ENCODE results near the gene LRSAM1.

LRSAM1 gene

DNA sequence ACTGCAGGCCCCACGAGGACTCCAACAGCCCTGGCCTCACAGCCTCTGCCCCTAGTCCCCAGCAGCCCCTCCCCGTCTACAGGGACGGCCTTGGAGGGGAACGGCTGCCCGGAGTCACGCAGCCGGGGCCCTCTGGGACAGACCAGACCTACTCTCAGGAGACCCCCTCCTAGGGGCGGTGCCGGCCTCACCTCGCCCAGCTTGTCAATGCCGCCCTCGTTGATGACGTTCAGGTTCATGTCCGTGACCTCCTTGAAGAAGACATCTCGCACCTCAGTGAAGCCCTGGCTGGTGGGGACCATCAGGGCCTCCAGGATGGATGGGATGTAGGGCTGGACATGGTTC lies 58.6 kb downstream of the LRSAM1 start:
- no peak for DNase-seq

DNA sequence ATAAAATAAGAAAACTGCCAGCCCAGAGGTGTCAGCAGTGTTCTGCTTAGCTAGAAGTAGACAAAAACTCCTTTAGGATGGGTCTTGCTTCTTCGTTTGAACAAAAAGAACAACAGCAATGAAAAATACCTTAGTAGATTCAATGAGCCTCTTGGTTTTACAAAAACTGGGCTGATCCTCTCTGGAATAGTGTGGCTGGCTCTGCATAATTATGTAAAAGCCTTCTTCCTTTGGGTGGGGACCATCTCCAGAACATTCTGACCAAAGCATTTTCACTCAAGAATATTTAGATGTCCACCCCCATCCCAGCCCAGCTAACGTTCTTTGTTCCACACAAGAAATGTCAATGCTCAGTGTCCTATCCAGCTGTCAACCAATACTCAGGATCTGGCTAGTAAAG lies 63.2 kb downstream of the LRSAM1 start:
- DNase-seq: no peak

DNA sequence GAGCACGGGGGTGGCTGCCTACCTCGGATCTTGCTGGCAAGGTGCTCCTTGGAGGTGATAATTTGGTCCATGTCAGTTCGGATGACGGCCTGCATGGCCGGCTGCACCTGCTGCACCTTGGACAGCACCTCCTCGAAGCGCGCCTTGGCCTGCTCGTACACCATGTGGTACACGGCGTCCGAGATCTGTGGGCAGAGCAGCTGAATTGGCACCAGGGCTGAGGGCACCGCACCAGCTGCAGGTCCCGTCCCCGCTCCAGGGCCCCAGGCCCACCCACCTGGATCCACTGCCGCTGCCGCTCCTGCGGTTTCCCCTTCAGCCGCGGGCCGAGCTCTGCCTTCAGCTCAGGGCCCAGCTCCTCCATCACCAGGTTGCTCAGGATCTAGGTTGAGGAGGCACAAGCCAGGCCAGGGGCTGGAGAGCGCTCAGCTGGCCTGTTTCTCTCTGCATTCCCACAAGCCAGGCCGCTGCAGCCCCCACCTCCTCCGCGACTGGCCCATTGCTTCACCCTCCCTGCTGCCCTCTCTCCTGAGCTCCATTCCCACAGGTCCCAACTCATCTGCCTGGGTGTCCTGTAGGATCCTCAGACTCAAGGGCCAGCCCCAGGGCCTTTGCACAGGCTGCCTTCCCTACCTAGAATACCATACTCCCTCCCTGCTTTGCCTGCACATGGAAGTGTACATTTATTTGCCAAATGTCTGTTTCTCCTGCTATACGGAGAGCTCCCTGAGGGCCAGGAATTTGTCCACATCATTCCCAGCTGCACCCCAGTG lies 65.7 kb downstream of the LRSAM1 start:
- no peak for DNase-seq

DNA sequence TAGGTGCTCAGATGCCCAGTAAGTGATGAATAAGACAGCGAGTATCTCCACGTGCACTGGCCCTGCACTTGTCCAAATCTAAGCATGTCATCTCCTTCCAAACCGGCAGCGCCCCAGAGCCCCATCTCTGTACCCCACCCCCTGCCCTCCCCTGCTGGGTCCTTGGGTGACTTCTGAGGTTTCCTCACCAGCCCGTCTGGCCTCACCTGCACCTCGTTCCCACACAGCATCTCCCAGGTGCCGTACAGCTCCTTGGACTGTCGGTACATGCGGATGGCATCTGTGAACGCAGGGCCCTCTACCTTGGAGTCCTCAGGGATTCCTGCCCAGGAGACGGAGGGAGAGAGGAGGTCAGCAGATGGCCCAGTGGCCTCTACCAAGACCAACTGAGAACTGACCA lies 66.3 kb downstream of the LRSAM1 start:
- no peak for DNase-seq

DNA sequence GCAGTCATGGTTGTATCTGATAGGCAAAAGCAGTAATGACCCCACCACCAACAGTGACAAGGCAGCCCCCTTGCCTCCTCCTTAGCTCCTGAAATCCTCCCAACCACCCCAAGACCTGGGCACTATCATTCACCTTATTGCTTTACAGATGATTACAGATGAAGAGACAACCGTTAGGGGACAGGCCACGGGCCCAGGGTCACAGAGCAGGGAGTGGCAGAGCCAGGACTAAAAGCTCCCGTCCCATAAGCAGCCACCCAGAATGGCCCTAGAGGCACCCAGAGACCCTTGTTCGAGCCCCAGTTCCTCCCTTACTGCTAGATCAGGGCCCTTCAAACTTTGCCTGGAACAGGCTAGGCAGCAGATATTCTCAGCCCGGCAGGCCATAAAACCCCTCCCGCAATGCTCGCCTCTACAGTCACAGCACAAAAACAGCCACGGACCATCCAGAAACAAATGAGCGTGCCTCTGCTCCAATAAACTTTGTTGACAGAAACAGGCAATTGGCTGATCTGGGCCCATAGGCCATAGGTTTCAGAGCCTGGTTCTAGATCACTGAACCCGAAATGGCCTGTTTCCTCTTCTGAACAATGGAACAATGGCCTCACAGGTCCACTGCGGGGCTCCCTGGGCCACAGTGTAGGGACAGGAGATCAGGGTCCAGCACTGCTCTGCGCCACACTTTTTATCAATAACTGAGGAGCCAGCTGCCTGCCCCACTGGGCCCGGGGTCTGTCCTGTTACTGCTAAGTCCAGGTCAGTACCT lies 67.0 kb downstream of the LRSAM1 start:
- no peak for DNase-seq

DNA sequence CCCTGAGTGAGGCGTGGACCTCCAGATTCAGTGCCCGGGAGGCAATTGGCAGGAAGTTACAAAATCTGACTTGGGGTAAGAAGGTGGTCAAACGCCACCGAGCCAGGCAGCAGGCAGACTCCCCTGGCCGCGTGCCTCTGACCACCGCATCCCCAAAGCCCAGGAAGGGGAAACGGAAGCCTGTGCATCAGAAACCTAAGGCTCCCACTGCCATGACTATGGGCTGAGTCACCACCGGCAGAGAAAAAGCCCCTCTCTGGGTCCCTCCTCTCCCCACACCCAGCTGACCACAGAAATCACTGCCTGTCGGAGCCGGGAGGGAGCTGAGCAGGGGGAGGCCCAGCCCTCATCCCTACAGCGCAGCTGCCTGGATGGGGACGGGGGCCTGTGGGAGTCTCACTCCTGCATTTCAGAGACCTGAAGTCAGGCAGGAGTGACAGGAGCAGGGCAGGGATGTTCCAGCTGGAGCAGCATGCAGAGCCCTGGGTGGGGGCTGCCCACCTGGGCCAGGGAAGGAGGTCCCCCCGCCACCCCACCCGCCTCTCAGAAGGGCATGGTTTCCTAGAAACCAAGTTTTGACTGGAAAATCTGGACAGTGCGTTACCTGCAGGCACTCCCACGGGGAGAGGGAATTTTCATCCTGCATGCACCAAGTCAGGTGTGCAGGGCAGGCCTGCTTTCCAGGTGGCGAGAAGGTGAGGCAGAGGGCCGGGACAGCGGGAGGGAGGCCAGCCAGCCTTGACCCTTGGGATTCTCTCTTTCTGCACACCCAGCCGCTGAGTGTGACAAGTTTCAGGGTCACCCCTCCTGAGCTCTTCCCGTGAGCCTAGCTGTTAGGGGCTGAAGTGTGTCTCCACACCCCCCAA lies 68.2 kb downstream of the LRSAM1 start:
- DNase-seq: peak in 1 of 56 donors; percentile 16

DNA sequence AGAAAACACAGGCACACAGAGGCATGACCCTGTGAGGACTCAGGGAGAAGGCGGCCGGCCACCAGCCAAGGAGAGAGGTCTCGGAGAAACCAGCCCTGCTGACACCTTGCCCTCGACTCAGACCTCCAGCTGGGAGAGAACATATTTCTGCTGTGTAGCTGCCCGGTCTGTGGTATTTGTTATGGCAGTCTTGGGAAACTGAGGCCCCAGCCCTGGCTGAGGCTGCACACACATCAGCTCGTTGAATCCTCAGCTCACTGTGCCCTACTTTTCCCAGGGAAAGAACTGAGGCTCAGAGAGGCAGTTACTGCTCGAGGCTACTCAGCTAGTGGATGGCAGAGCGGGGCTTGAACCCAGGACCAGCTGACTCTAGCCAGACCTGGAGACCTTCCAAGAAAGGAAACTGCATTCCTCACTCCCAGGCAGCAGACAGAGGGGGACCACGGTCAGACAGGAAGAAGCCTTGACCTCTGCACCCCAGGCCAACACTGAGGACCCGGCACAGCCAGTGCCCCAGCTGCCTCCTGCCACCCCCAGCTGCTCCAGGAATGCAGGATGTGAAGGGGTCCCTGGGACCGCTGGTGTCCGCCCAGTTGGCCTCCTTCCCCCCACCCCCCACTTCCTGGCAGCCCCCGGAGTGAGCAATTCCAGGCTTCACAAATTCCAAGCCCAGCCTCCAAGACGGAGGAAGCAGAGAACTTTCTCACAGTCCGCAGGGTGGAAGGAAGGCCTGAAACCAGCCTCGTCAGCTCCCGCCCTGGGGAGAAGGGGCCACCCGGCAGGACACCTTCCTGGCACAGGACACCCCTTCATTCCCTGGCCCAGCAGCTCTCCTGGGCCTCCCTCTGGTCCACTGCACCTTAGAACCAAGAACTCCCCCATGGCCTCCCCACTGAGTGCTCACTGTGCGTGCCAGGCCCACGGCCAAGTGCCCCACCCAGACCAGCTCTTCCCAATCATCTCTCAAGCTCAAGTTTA lies 69.9 kb downstream of the LRSAM1 start:
- no peak for DNase-seq

DNA sequence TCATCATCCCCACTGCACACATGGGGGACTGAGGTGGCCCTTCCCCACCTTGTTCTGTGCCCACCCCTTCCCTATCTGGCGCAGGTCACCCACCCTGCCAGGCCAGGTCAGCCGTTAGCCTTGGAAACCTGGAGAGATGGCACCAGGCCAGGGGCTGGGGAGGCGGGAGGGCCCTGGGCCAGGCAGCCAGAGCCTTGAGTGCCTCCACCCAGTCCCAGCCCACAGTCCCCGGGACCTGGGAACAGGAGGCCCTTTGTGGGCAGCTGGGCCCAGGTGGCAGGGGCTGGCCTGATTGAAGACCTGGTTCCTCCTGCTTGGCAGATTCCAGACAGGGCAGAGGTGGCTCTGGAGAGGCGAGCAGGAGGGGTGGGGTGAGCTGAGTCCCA lies 70.6 kb downstream of the LRSAM1 start:
- no peak for DNase-seq

DNA sequence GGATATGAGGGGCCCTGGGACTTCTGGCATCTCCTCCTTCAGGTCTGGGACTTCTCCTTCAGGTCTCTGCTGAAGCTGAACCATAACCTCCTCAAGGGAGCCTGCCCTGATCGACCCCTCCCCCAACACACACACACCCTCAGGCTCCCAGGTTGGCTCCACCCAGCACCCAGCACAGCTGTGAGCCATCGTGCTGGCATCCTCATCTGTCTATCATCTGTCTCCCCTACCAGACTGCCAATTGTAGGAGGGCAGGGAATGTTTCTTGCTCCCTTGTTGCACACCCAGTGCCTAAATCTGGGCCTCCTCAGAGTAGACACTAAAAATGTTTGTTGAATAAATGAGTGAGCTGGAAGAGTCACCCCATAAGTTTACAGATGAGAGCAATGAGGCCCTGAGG lies 71.4 kb downstream of the LRSAM1 start:
- DNase-seq: no peak

DNA sequence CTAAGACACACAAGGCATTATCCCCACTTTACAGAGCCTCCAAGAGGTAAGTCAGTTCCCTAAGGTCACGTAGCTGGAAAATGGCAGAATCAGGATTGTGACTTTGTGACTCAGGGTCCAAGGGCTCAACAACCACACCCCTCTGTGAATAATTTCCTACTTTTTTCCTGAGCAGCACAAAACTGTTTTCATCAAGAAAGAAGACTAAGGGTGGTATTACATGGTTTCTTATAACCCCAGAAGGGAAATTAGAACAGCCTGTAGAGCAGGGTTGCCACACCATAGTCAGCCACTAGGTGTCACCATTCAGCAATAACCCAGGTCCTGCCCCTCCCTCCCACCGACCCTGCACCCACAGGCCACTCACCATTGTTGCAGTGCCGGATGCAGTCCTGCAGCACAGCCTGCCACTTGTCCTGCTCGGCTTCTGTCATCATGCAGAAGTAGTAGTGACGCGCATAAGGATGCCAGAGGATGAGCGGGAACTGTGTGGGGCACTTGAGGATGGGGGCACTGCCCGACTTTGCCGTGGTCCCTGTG lies 72.1 kb downstream of the LRSAM1 start:
- DNase-seq: no peak

DNA sequence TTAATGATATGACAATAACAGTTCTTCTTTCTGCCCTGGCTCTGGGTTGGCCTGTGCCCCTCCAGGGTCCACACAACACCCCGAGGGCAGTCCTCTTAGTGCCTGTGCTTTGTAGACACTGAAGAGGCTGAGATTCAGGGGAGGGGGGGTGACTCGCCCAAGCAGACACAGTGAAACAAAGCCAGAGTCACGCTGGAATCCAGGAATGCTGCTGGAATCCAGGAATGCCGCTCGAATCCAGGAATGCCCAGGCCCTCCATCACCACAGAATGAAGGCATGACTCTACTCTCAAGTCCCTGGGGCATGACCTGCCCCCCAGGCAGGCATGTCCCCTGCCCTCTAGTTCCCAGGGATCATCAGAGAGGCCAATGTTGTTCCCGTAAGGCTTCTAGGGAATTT lies 73.1 kb downstream of the LRSAM1 start:
- DNase-seq: no peak

DNA sequence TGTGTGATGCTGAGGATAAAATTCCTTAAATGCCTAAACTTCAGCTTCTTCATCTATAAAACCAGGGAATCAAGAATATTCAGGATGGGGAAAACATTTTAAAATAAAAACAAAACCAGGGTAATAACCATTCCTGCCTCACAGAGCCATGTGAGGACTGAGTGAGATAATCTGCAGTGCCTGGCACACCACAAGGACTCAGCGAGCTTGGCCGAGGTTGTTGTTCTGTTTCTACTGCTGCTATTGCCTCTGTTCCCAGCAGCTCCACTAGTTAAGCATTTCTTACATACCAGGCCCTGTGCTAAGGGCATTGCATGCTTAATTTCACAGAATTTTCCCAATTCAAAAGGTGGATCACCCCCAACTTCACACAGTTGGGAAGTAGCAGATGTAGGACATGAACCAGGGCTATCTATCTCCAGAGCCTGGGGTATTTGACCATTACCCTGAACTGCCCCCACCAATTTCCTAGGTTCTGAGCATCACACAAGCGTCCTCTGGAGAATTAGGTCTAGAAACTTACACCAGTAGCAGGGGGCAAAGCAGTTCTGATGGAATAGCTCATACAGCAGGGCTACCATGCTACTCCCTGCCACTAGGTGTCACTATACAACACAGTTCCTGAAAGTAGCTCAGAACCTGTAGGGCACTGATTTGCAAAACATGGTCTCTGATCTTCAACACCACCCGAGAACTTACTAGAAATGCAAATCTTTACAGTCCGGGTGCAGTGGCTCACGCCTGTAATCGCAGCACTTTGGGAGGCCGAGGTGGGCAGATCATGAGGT lies 74.3 kb downstream of the LRSAM1 start:
- DNase-seq: no peak

DNA sequence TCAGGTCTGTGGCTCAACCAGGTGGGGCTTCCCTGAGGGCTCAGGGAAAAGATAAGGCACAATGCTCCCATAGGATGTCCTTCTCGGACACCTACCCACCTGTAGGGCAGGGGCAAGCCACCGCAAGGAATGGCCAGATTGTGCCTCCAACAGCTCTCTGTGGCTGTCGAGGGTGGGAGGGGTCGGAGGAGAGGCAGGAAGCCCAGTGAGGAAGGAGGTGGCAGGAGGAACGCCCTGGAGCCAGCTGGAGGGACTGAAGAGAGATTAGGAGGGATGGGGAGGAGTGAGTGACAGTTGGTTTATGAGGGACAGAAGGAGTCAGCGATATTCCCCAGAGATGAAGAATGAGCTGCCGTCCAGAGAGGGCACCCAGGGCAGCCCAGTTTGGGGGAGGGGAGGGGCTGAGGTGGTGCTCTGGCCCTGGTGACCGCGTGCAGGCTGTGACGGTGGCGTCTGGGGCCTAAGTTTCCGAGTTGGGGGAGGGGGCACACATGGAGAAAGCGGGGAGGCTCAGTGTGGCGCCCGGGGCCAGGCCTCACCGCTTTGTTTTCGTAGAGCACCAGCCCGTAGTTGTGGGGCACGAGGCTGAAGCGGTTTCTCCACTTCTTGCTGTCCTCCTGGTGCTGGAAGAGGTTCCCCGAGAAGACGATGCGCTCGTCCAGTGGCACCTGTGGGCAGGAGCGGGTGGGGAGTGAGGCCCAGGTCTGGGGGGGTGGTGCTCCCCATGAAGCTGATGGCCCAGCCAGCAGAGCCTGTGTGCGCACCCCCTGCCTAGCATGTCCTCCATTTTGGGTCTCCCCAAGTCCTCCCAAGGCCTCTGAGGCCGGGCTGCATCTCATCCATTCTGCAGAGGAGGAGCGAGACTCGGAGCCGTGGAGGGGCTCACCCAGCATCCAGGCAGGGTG lies 75.6 kb downstream of the LRSAM1 start:
- DNase-seq: no peak

DNA sequence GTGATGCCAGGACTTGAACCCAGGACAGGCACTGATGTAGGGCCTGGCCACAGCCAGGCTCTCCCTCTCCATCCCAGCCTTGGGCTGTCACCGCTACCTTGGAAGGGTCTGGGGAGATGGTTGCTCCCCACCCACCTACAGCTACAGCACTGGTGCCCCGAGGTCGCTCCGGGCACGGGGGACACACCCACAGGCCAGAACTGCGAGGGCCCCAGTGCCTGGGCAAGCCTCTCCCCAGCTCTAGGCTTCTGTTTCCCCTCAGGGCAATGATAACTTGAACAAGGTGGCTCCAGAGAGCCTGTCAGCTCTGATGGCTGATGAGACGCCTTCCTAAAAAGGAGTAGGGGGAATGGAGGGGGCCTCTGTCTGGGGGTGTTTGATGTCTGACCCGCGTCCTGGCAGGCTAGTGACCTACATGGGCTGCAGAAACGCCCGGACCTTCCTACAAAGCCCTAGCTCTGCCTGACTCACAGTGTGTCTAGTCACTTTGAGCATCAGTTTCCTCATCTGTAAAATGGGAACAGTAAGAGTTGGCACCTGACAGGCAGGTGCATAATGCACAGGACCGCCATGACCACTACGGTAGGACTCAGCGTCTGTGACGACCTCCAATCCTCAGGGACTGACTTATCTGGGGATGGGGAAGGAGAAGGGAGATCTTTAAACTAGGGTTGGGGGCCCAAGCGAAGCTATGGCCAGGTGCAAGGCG lies 76.4 kb downstream of the LRSAM1 start:
- DNase-seq: no peak

DNA sequence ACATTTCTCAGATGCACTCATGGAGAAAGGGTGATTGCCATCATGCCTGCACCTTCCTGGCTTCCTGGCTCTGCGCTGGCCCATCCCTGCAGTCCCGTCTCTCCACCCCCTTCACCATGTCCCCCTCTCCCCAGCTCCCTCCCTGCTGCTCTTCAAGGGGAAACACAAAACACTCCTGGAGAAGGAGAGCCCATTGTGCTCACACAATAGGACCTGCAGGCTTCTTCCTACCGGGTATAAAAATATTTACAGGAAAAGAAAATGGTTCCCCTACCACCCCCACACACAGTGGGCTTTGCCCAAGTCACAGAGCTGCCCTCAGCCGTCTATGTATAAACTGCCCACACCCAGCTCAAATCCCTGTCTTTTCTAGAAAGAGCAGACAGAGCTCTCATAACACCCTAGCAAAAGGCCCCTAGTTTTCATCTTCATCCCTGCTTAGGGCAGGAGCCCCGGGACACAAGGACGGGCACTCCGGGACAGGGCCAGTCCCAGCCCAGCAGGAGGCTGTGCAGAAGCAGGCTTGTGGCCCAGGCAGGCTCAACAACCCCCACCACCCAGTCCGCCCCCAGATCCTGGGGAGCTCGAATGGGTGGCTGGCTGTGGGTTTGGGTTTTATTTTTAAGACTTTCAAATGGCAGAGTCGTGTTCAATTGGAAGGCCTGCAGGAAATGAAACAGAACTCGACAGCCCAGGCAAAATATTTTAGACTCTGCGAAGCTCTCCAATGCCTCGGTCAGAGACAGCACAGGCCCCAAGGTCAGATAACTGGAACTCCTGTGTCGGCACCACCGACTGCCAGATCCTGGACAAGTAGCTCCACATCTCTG lies 77.3 kb downstream of the LRSAM1 start:
- no peak for DNase-seq

DNA sequence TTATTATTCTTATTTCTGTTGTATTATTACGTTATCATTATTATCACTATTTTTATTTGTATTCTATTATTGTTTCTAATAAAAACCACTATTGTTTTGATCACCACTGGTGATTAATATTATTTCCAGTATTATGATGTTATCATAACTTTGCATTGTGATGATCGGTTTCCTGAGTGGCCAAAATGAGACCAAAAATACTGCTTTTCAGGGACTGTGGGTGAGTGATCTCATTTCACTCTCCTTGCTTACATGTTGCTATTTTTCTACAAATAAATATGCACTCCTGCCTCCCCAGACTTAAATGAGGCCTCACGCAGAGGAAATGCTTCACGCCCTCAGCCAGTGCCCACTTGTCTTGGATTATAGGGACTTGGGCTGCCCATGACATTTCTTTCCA lies 78.4 kb downstream of the LRSAM1 start:
- no peak for DNase-seq
